ENCODE measurements around the gene SPATA12.
A peak's percentile ranks its signal among the peaks of the same experiment; 100 is the strongest.

Gene SPATA12

DNA sequence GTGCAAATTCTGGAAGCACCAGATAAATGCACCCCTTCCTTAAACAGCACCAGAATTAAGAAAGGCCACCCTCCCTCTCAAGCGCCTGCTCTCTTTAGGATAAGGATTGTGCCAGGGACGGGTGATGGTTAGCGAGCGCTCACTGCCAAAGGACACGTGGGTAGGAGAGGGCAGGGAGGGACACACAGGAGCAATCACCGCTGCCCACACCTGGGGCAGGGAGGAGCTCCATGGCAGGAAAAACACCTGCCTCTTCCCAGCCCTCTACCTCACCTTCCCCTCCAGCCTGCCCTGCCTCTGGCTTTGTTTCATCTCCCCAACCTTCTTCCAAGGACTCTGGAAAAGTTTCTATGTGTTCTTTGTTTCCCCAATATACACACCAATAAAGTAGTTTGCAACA is 7.3 kb upstream of the SPATA12 start:
- no peak for DNase-seq (ENCODE audit: low read depth)

- DNase-seq (ENCODE audit: low read depth) = no peak
Measured at GRCh38 chr3:57057351-57057750, 3.1 kb upstream of the SPATA12 start.

- DNase-seq (ENCODE audit: low read depth) = no peak
Measured at GRCh38 chr3:57059411-57059810, 1.1 kb upstream of the SPATA12 start.

- no peak for DNase-seq (ENCODE audit: low read depth)
Measured at GRCh38 chr3:57061556-57061955, 1.1 kb downstream of the SPATA12 start.

- no peak for DNase-seq (ENCODE audit: low read depth)
Measured at GRCh38 chr3:57062101-57062631, 1.7 kb downstream of the SPATA12 start.

DNA sequence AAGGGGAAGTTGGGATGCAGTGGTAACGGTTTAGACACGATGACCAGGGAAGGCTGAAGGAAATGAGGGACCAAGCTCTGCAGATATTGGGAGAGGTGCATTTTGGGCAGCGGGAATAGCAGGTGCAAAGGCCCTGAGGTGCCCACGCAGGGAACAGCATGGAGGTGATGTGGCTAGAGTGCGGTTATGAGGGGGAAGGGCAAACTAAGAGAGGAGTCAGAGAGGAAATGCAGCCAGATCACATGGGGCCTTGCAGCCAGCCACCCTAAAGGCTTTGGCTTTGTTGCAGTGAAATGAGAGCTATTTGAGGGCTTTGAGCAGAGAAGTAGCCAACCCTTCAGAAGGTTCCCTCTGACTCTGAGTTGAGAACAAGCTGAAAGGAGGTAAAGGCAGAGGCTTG is 2.6 kb downstream of the SPATA12 start:
- DNase-seq (ENCODE audit: low read depth) = no peak

DNA sequence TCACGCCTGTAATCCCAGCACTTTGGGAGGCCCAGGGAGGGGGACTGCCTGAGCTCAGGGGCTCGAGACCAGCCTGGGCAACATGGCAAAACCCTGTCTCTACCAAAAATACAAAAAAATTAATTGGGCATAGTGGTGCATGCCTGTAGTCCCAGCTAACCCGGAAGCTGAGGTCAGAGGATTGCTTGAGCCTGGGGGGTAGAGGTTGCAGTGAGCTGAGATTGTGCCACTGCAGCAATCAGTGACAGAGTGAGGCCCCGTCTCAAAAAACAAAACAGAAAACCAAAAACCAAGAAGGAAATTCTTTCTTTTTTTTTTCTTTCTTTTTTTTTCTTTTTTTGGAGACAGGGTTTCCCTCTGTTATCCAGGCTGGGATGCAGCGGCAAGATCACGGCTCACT is 3.5 kb downstream of the SPATA12 start:
- no peak for DNase-seq (ENCODE audit: low read depth)

DNA sequence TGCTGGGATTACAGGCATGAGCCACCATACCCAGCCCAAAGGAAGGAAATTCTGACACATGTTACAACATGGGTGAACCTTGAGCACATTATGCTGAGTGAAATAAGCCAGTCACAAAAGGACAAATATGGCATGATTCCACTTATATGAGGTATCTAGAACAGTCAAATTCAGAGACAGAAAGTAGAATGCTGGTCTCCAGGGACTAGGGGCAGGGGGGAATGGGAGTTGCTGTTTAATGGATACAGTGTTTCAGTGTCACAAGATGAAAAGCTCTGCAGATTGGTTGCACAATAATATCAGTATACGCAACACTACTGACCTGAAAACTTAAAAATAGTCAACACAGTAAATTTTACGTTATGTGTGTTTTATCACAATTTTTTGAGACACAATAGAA is 4.1 kb downstream of the SPATA12 start:
- DNase-seq (ENCODE audit: low read depth) = no peak

DNA sequence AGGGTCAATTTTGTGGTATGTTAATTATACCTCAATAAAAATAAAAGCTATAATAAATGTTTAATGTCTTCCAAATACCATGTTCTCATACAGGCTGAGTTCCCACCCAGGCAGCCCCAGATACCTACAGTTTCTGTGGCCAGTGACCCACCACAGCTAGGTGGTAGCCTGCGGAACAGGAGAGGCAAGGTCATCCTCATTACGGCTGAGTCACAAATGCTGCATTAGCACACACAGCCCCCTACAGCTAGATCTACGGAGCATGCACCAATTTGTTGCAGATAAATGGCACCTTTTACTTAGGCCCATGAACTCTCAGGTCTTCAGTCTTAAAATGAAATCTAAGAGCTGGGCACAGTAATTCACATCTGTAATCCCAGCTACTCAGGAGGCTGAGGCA is 5.1 kb downstream of the SPATA12 start:
- no peak for DNase-seq (ENCODE audit: low read depth)

DNA sequence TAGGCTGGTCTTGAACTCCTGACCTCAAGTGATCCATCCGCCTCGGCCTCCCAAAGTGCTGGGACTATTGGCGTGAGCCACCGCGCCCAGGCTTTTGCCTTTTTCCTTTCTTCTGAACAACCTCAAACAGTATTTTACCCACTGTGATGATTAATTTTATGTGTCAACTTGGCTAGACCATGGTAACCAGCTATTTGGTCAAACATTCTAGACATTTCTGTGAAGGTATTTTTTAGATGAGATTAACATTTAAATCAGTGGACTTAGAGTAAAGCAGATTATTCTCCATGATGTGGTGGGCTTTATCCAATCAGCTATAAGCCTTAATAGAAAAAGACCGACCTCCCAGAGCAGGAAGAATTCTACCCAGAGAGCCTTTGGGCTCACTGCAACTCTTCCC is 6.0 kb downstream of the SPATA12 start:
- no peak for DNase-seq (ENCODE audit: low read depth)

DNA sequence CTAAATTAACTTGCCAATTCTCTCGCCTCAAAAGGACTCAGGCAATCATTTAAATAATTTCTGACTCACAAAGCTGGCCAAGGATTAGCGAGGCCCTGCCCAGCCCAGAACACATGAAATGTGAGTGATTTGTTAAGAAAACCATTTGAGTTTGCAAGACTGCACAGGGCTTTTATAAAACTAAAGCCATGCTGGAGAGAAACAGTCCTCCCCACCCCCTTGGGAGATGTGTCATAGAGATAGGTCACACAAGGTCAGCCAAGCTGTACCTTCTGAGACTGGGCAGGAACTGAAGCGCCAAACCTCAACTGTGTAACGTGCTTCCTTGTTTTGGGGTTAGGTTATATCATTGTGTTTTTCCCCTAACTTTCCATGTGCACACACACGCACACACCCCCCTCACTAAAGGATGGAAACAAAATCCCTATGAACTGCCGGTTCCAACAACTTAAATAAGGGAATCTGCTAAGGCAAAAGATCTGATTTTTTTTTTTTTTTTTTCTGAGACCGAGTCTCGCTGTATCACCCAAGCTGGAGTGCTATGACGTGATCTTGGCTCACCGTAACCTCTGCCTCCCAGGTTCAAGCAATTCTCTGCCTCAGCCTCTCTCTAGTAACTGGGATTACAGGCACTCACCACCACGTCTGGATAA is 8.1 kb downstream of the SPATA12 start:
- DNase-seq (ENCODE audit: low read depth) = peak; percentile 41

DNA sequence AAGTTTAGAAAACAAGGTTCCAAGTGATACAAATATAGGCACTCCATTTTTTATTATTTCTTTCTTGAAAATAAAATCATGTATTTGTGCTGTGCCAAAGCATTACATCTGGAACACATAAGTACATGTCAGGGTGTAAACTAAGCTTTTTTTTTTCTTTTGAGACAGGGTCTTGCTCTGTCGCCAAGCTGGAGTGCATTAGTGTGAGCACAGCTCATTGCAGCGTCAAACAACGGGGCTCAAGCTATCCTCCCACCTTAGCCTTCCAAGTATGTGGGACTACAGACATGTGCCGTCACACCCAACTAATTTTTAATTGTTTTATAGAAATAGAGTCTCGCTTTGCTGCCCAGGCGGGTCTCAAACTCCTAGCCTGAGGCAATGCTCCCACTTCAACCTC is 9.0 kb downstream of the SPATA12 start:
- no peak for DNase-seq (ENCODE audit: low read depth)

GRCh38 chr3:57073628-57074027 is 13.2 kb downstream of the SPATA12 start:
- no peak for DNase-seq (ENCODE audit: low read depth)

- no peak for DNase-seq (ENCODE audit: low read depth)
Measured at GRCh38 chr3:57074135-57074534, 13.7 kb downstream of the SPATA12 start.

GRCh38 chr3:57076422-57076951 is 16.0 kb downstream of the SPATA12 start:
- no peak for DNase-seq (ENCODE audit: low read depth)

GRCh38 chr3:57077630-57078343 is 17.3 kb downstream of the SPATA12 start:
- no peak for DNase-seq (ENCODE audit: low read depth)

GRCh38 chr3:57078344-57078634 is 17.8 kb downstream of the SPATA12 start:
- DNase-seq (ENCODE audit: low read depth) = no peak

GRCh38 chr3:57078635-57079473 is 18.4 kb downstream of the SPATA12 start:
- DNase-seq (ENCODE audit: low read depth) = no peak

- DNase-seq (ENCODE audit: low read depth) = no peak
Measured at GRCh38 chr3:57079474-57079831, 19.0 kb downstream of the SPATA12 start.

- no peak for DNase-seq (ENCODE audit: low read depth)
Measured at GRCh38 chr3:57080171-57080570, 19.7 kb downstream of the SPATA12 start.

- no peak for DNase-seq (ENCODE audit: low read depth)
Measured at GRCh38 chr3:57081173-57081572, 20.7 kb downstream of the SPATA12 start.

- DNase-seq (ENCODE audit: low read depth) = no peak
Measured at GRCh38 chr3:57082481-57082880, 22.0 kb downstream of the SPATA12 start.

Data from non-pigmented ciliary epithelial cell (primary cell).